Measurements from ENCODE around the gene NEDD4L.

The NEDD4L gene

GRCh38 chr18:58217052-58217451 is 173.0 kb downstream of the NEDD4L start:
- DNase-seq = no peak

GRCh38 chr18:58218117-58218516 is 174.1 kb downstream of the NEDD4L start:
- DNase-seq = no peak

GRCh38 chr18:58221060-58221725 is 177.2 kb downstream of the NEDD4L start:
- no peak for DNase-seq

- no peak for DNase-seq
These were observed 178.6 kb downstream of the NEDD4L start for GRCh38 chr18:58222432-58223125.

GRCh38 chr18:58223717-58224424 is 179.8 kb downstream of the NEDD4L start:
- DNase-seq = no peak

GRCh38 chr18:58224425-58224750 is 180.4 kb downstream of the NEDD4L start:
- DNase-seq = no peak

- DNase-seq = no peak
These were observed 181.1 kb downstream of the NEDD4L start for GRCh38 chr18:58225101-58225500.

- no peak for DNase-seq
These were observed 182.4 kb downstream of the NEDD4L start for GRCh38 chr18:58226429-58226828.

- no peak for DNase-seq
These were observed 183.4 kb downstream of the NEDD4L start for GRCh38 chr18:58227361-58227930.

- no peak for DNase-seq
These were observed 184.2 kb downstream of the NEDD4L start for GRCh38 chr18:58228176-58228575.

- no peak for DNase-seq
These were observed 184.7 kb downstream of the NEDD4L start for GRCh38 chr18:58228762-58229161.

- no peak for DNase-seq
These were observed 185.1 kb downstream of the NEDD4L start for GRCh38 chr18:58229162-58229561.

- no peak for DNase-seq
These were observed 186.6 kb downstream of the NEDD4L start for GRCh38 chr18:58230438-58231179.

- DNase-seq = no peak
These were observed 187.9 kb downstream of the NEDD4L start for GRCh38 chr18:58231930-58232329.

- no peak for DNase-seq
These were observed 188.6 kb downstream of the NEDD4L start for GRCh38 chr18:58232668-58233067.

GRCh38 chr18:58234359-58234741 is 190.3 kb downstream of the NEDD4L start:
- DNase-seq = no peak

- no peak for DNase-seq
These were observed 191.0 kb downstream of the NEDD4L start for GRCh38 chr18:58235001-58235436.

GRCh38 chr18:58239879-58240278 is 195.9 kb downstream of the NEDD4L start:
- no peak for DNase-seq

GRCh38 chr18:58241026-58241679 is 197.1 kb downstream of the NEDD4L start:
- no peak for DNase-seq

- no peak for DNase-seq
These were observed 197.9 kb downstream of the NEDD4L start for GRCh38 chr18:58241877-58242276.

- no peak for DNase-seq
These were observed 198.4 kb downstream of the NEDD4L start for GRCh38 chr18:58242435-58242834.

GRCh38 chr18:58242968-58243367 is 198.9 kb downstream of the NEDD4L start:
- no peak for DNase-seq

GRCh38 chr18:58243401-58243800 is 199.4 kb downstream of the NEDD4L start:
- no peak for DNase-seq

Data from CD4-positive, alpha-beta T cell treated with Interleukin-4 for 4 hours (primary cell).